Suprapubic skin (tissue), 4 donors: ENCODE data around the gene SEZ6L.

Source experiments
- CTCF ChIP-seq, 2 donors: fragments of 200-600 bp in 1 of 2; fragments of 450-650 bp in 1 of 2; sonication (generic) in 1 of 2; IDR thresholded peaks; one replicate each; pipeline ENCODE4 v1.5.1; 2016 to 2019; ENCODE audit warnings: antibody characterized with exemption in 2 of 2, mild to moderate bottlenecking in 1 of 2, moderate library complexity in 1 of 2
- POLR2A ChIP-seq, 2 donors: fragments of 450-650 bp; IDR thresholded peaks; one replicate each; pipeline ENCODE4 v1.6.1; 2017; ENCODE audit warnings: antibody characterized with exemption in 2 of 2, mild to moderate bottlenecking in 2 of 2, moderate library complexity in 2 of 2
- POLR2AphosphoS5 ChIP-seq, 3 donors: sonication (generic); formaldehyde crosslinking; IDR thresholded peaks; one replicate each; pipeline ENCODE4 v1.6.1; 2017; ENCODE audit warnings: antibody characterized with exemption in 3 of 3

DNA sequence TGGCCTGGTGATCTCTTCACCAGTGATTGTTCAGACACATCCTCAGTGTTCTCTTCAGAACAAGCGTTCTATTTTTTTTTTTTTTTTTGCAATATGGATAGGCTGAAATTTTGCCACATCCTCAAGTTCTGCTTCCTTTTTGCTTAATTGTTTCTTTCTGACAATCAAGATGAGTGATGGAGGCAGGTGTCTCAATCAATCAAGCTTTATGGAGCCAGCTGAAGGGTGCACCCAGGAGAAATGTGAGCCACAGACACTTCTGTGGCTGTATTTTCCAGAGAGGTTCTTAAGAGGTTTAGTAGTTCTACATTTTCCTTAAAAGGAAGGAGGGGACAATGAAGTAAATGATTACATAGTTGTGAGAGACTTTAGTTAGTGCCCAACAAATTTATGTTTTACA, 215.9 kb downstream of the SEZ6L start:
- no peak for TF ChIP-seq CTCF (IDR thresholded peaks at IDR 0.05)
- no peak for TF ChIP-seq POLR2AphosphoS5 (IDR thresholded peaks at IDR 0.05)
- TF ChIP-seq POLR2A (IDR thresholded peaks at IDR 0.05), result no peak
